IMR-90 (cell line): ENCODE data around the gene EMX1. TPM values are rescaled to one million over a fixed set of nuclear protein-coding genes. Genes with fewer than 3 reads are reported as not detected.

Source experiments
- ATAC-seq: fragments of 200-7000 bp; cut with Tn5 transposase; 2 replicates; pipeline ENCODE4 v1.9.1; 2020; ENCODE audit warnings: low read depth, mild to moderate bottlenecking, moderate library complexity
- BruUV-seq: library from RNA; stranded (reverse); fragments of 400-500 nt; replicated peaks from 2 replicates; lab custom pipeline; 2021; lab: Mats Ljungman, UMichigan
- CTCF ChIA-PET: fragments of 300-600 bp; formaldehyde crosslinking; extraction: SDS; loops from one replicate; lab custom pipeline; 2021; ENCODE audit warnings: antibody characterized with exemption; lab: Yijun Ruan, JAX
- POLR2A ChIA-PET: fragments of 300-600 bp; sonication (Branson Sonifier 250); formaldehyde crosslinking; loops from one replicate; lab custom pipeline; 2022; ENCODE audit warnings: antibody characterized with exemption; ENCODE audit not compliant: unreplicated experiment; lab: Charles Lee
- DNase-seq: peaks from one replicate; pipeline ENCODE4 v3.0.0; 2013
- H2AFZ ChIP-seq: replicated peaks from 2 replicates; pipeline ENCODE3; 2013; ENCODE audit warnings: low read length, mild to moderate bottlenecking; ENCODE audit not compliant: poor library complexity
- H2AK5ac ChIP-seq: 2 replicates; pipeline ENCODE4 v1.6.1; 2013; ENCODE audit warnings: low read depth, low read length, inconsistent platforms
- H2AK9ac ChIP-seq: replicated peaks from 2 replicates; pipeline ENCODE3; 2013; ENCODE audit warnings: mild to moderate bottlenecking, low read depth, low read length, moderate library complexity; ENCODE audit not compliant: poor library complexity
- H2BK120ac ChIP-seq: 2 replicates; pipeline ENCODE4 v1.6.1; 2013; ENCODE audit warnings: low read depth, low read length, inconsistent platforms
- H2BK15ac ChIP-seq: 3 replicates; pipeline ENCODE4 v1.6.1; 2013; ENCODE audit warnings: low read depth, low read length, inconsistent platforms
- H2BK20ac ChIP-seq: 2 replicates; pipeline ENCODE4 v1.6.1; 2013; ENCODE audit warnings: low read depth, mild to moderate bottlenecking, inconsistent platforms, low read length, moderate library complexity
- H2BK5ac ChIP-seq: 2 replicates; pipeline ENCODE4 v1.6.1; 2013; ENCODE audit warnings: mild to moderate bottlenecking, low read depth, low read length, inconsistent platforms; ENCODE audit not compliant: poor library complexity, severe bottlenecking
- H3K14ac ChIP-seq: replicated peaks from 2 replicates; pipeline ENCODE4 v1.6.1; 2013; ENCODE audit warnings: low read depth, low read length, inconsistent platforms
- H3K18ac ChIP-seq: 2 replicates; pipeline ENCODE4 v1.6.1; 2013; ENCODE audit warnings: low read depth, low read length, control low read depth
- H3K23ac ChIP-seq: 2 replicates; pipeline ENCODE4 v1.6.1; 2013; ENCODE audit warnings: low read depth, low read length, inconsistent platforms
- H3K27ac ChIP-seq: 2 replicates; pipeline ENCODE4 v1.5.1; 2013; ENCODE audit warnings: mild to moderate bottlenecking, control low read depth, low read length; ENCODE audit not compliant: insufficient read depth
- H3K27me3 ChIP-seq: 2 replicates; pipeline ENCODE4 v1.6.1; 2013; ENCODE audit warnings: low read length; ENCODE audit not compliant: control insufficient read depth, insufficient read depth
- H3K36me3 ChIP-seq: 2 replicates; pipeline ENCODE4 v1.6.1; 2013; ENCODE audit warnings: low read length, mixed read lengths; ENCODE audit not compliant: control insufficient read depth, insufficient read depth
- H3K4ac ChIP-seq: 2 replicates; pipeline ENCODE4 v1.6.1; 2013; ENCODE audit warnings: low read depth, low read length, inconsistent platforms
- H3K4me1 ChIP-seq: 2 replicates; pipeline ENCODE4 v1.6.1; 2013; ENCODE audit warnings: low read length, mixed read lengths; ENCODE audit not compliant: control insufficient read depth, insufficient read depth
- H3K4me2 ChIP-seq: 2 replicates; pipeline ENCODE4 v1.6.1; 2013; ENCODE audit warnings: low read depth, mild to moderate bottlenecking, control low read depth, low read length, moderate library complexity
- H3K4me3 ChIP-seq: 2 replicates; pipeline ENCODE4 v1.5.1; 2013; ENCODE audit warnings: low read depth, mild to moderate bottlenecking, control low read depth, low read length, moderate library complexity; ENCODE audit not compliant: insufficient read depth
- H3K56ac ChIP-seq: 2 replicates; pipeline ENCODE4 v1.6.1; 2013; ENCODE audit warnings: low read length, inconsistent platforms; ENCODE audit not compliant: insufficient read depth; ENCODE audit errors: extremely low read depth
- H3K79me1 ChIP-seq, 2 experiments: 2 replicates each; pipeline ENCODE4 v1.6.1; 2013; ENCODE audit warnings: low read length in 2 of 2, inconsistent platforms in 1 of 2, low read depth in 1 of 2
- H3K9ac ChIP-seq: 2 replicates; pipeline ENCODE4 v1.6.1; 2013; ENCODE audit warnings: low read depth, low read length, control low read depth
- H3K9me1 ChIP-seq: 2 replicates; pipeline ENCODE4 v1.6.1; 2013; ENCODE audit warnings: low read length, inconsistent platforms; ENCODE audit not compliant: insufficient read depth
- H3K9me3 ChIP-seq: 2 replicates; pipeline ENCODE4 v1.6.1; 2013; ENCODE audit warnings: low read length; ENCODE audit not compliant: control insufficient read depth, insufficient read depth
- H4K20me1 ChIP-seq: 2 replicates; pipeline ENCODE4 v1.6.1; 2013; ENCODE audit warnings: low read length, inconsistent platforms; ENCODE audit not compliant: insufficient read depth
- H4K5ac ChIP-seq: 2 replicates; pipeline ENCODE4 v1.6.1; 2013; ENCODE audit warnings: mild to moderate bottlenecking, low read depth, low read length, control low read depth
- H4K8ac ChIP-seq, 2 experiments: 2 replicates each; pipeline ENCODE4 v1.6.1; 2013; ENCODE audit warnings: low read depth in 2 of 2, low read length in 2 of 2, control low read depth in 1 of 2, inconsistent platforms in 1 of 2
- H4K91ac ChIP-seq: 2 replicates; pipeline ENCODE4 v1.6.1; 2013; ENCODE audit warnings: low read depth, low read length, inconsistent platforms; ENCODE audit not compliant: insufficient read depth
- CHD1 ChIP-seq: IDR thresholded peaks from 2 replicates; pipeline ENCODE4 v1.6.1; 2012; ENCODE audit warnings: low read depth, low read length, improper control_type of control experiment
- CTCF ChIP-seq: conservative IDR thresholded peaks from 2 replicates; pipeline ENCODE4 v1.5.1; 2012; ENCODE audit warnings: mild to moderate bottlenecking, low read depth, low read length, improper control_type of control experiment
- MAFK ChIP-seq: IDR thresholded peaks from 2 replicates; pipeline ENCODE4 v1.6.1; 2012; ENCODE audit warnings: low read depth, low read length, improper control_type of control experiment
- MAZ ChIP-seq: IDR thresholded peaks from 2 replicates; pipeline ENCODE4 v1.6.1; 2012; ENCODE audit warnings: low read depth, mild to moderate bottlenecking, low read length, improper control_type of control experiment, moderate library complexity, borderline replicate concordance
- RAD21 ChIP-seq: IDR thresholded peaks from 2 replicates; pipeline ENCODE4 v1.6.1; 2012; ENCODE audit warnings: low read length, improper control_type of control experiment
- RFX5 ChIP-seq: IDR thresholded peaks from 2 replicates; pipeline ENCODE4 v1.8.0; 2012; ENCODE audit warnings: low read depth, mild to moderate bottlenecking, low read length, moderate library complexity
- SMC3 ChIP-seq: fragments of 150-350 bp; IDR thresholded peaks from 2 replicates; pipeline ENCODE4 v1.6.1; 2016; ENCODE audit warnings: low read depth, mild to moderate bottlenecking, antibody characterized with exemption, low read length, moderate library complexity
- WGBS, 2 experiments: methylation state at CpG; one replicate each; pipeline versions ENCODE4 v1.1.5 to v1.1.7; 2013; ENCODE audit warnings: missing lambda C conversion rate in 2 of 2; ENCODE audit not compliant: insufficient read length in 1 of 2; ENCODE audit errors: extremely low coverage in 2 of 2; 5-methylcytosine and 5-hydroxymethylcytosine counted together
- dilution Hi-C: fragments of 300-500 bp; cut with HindIII; formaldehyde crosslinking; loops from one replicate; pipeline ENCODE4 v1.14.3; 2018; ENCODE audit warnings: low sequenced_read_pairs; ENCODE audit not compliant: unreplicated experiment
- in situ Hi-C: fragments of 300-500 bp; cut with MboI; formaldehyde crosslinking; loops from 3 replicates; pipeline ENCODE4 v1.14.3; 2019; ENCODE audit warnings: low sequenced_read_pairs, inconsistent platforms, mixed read lengths
- intact Hi-C: fragments of 100-400 bp; cut with micrococcal nuclease; formaldehyde crosslinking; loops from 2 replicates; pipeline ENCODE4 v1.10.0; 2022
- polyA plus RNA-seq, 3 experiments: library from polyadenylated mRNA; depleted of rRNA; stranded (reverse); fragments of >200 nt; gene quantifications; 2 replicates each; pipeline ENCODE4 v1.2.3, GENCODE V29; 2012; ENCODE audit warnings: low replicate concordance in 1 of 3
- total RNA-seq: library from RNA; depleted of rRNA; stranded (reverse); fragments of >200 nt; gene quantifications from 2 replicates; pipeline ENCODE4 v1.2.3, GENCODE V29; 2012

The EMX1 gene
- total and polyA plus RNA-seq, 2 of the 4 experiments (the other 2 are of a cell fraction), result not detected

- peak overlapping the region; percentile 47 for H2AK9ac ChIP-seq
- H2BK5ac ChIP-seq, result no peak overlapping the region
- no peak overlapping the region for H3K18ac ChIP-seq
- H3K27ac ChIP-seq, result peak overlapping the region; percentile 31; the same call in 1 of the 2 replicates
- no peak overlapping the region for H3K56ac ChIP-seq
- no peaks in the 10 kb centered on the region for H3K9me3 ChIP-seq
- TF ChIP-seq RAD21, result peak; percentile 54
- TF ChIP-seq MAZ, result peak; percentile 75
- TF ChIP-seq RFX5, result no peak
- no peak for TF ChIP-seq CHD1
- peak; percentile 87 for TF ChIP-seq SMC3
- TF ChIP-seq MAFK, result no peak
- peak; percentile 96 for TF ChIP-seq CTCF
- peak overlapping the region; percentile 96 for H2AFZ ChIP-seq
- intact Hi-C loops (loop anchor here (1.0 kb wide), 1 partner anchor 117 kb away; no protein-coding TSS in a partner anchor), dilution Hi-C loops (no loop called here), in situ Hi-C loops (loop anchor here (25.0 kb wide), 1 partner anchor 1351 kb away; no protein-coding TSS in a partner anchor)
- H3K36me3 ChIP-seq, result no peaks in the 10 kb centered on the region; the same call in 1 of the 2 replicates
- no peaks in the 10 kb centered on the region for H3K27me3 ChIP-seq
- POLR2A ChIA-PET, result no interaction called here
- H3K79me1 ChIP-seq, result peaks cover 2 to 5% of the 10 kb centered on the region in 2 experiments; a peak in 1 of 4 replicates
- H3K4me2 ChIP-seq, result peak overlapping the region; percentile 57
- DNase-seq, result peak; percentile 84
- no peak overlapping the region for H2BK120ac ChIP-seq
- no peak overlapping the region for H2AK5ac ChIP-seq
- no peak overlapping the region for H2BK20ac ChIP-seq
- H4K5ac ChIP-seq, result no peak overlapping the region
- H3K4me1 ChIP-seq, result peaks cover 3% of the 10 kb centered on the region; the same call in 1 of the 2 replicates
- peak overlapping the region; percentile 62 for H3K4me3 ChIP-seq
- no peak overlapping the region for H4K91ac ChIP-seq
- peak overlapping the region; percentile 42; the same call in 1 of the 2 replicates for H3K9ac ChIP-seq
- H4K20me1 ChIP-seq, result peaks cover 12% of the 10 kb centered on the region
- peak overlapping the region; percentile 56 to 75; a peak in 2 of 4 replicates for H4K8ac ChIP-seq
- H3K14ac ChIP-seq, result peak overlapping the region; percentile 65; the same call in 1 of the 2 replicates
- peak; percentile 78 for ATAC-seq
- 0% methylated on average over 5 of the region's 21 CpGs; no CpG with 5 or more reads in 1 of the 2 experiments for WGBS, 2 experiments
- H2BK15ac ChIP-seq, result no peak overlapping the region
- H3K4ac ChIP-seq, result peak overlapping the region; percentile 69
- CTCF ChIA-PET, result interaction anchor here (0.6 to 1.5 kb wide), 7 partner anchors 10 to 1486 kb away, joined by 3 to 9 read pairs (median 5); no protein-coding TSS in a partner anchor
- peak overlapping the region; percentile 84 for H3K23ac ChIP-seq
- peaks cover 5% of the 10 kb centered on the region; the same call in 1 of the 2 replicates for H3K9me1 ChIP-seq
- BruUV-seq, result no TSS peak
Measured at GRCh38 chr2:72887740-72888437, 29.4 kb upstream of the EMX1 start.
